ENCODE data around the gene ERC2. TPM values are rescaled to one million over a fixed set of nuclear protein-coding genes. Genes with fewer than 3 reads are reported as not detected.

ERC2 gene
- total RNA-seq, 1 donor from 2014 or later: 0.65 TPM

- Mint-ChIP-seq H3K27me3 (ENCODE audit: low read depth) (peaks cover 3% of the 10 kb centered on the region), H3K9me3 (ENCODE audit: low read depth) (peaks cover 3% of the 10 kb centered on the region), H3K27ac (ENCODE audit: unreplicated experiment) (no peak overlapping the region), H3K36me3 (ENCODE audit: low read depth) (no peaks in the 10 kb centered on the region), H3K4me3 (ENCODE audit: unreplicated experiment) (no peak overlapping the region), H3K4me1 (ENCODE audit: low read depth) (no peaks in the 10 kb centered on the region)
- TF ChIP-seq CTCF (IDR thresholded peaks at IDR 0.05): no peak
- DNase-seq (ENCODE audit: low spot score): no peak
Measured at GRCh38 chr3:55935241-55935640, 533.0 kb downstream of the ERC2 start.

GRCh38 chr3:55934771-55935170 lies 533.5 kb downstream of the ERC2 start:
- Mint-ChIP-seq H3K4me3 (ENCODE audit: unreplicated experiment) (no peak overlapping the region), H3K4me1 (ENCODE audit: low read depth) (no peaks in the 10 kb centered on the region), H3K36me3 (ENCODE audit: low read depth) (no peaks in the 10 kb centered on the region), H3K27ac (ENCODE audit: unreplicated experiment) (no peak overlapping the region), H3K27me3 (ENCODE audit: low read depth) (peaks cover 2% of the 10 kb centered on the region), H3K9me3 (ENCODE audit: low read depth) (peaks cover 3% of the 10 kb centered on the region)
- DNase-seq (ENCODE audit: low spot score): no peak
- TF ChIP-seq CTCF (IDR thresholded peaks at IDR 0.05): no peak

GRCh38 chr3:55929154-55929869 lies 539.0 kb downstream of the ERC2 start:
- Mint-ChIP-seq H3K9me3 (ENCODE audit: low read depth) (peaks cover 3% of the 10 kb centered on the region), H3K4me1 (ENCODE audit: low read depth) (no peaks in the 10 kb centered on the region), H3K36me3 (ENCODE audit: low read depth) (no peaks in the 10 kb centered on the region), H3K27ac (ENCODE audit: unreplicated experiment) (no peak overlapping the region), H3K27me3 (ENCODE audit: low read depth) (peaks cover 16% of the 10 kb centered on the region), H3K4me3 (ENCODE audit: unreplicated experiment) (no peak overlapping the region)
- TF ChIP-seq CTCF (IDR thresholded peaks at IDR 0.05): no peak
- no peak for DNase-seq (ENCODE audit: low spot score)

- Mint-ChIP-seq H3K27me3 (ENCODE audit: low read depth) (peaks cover 13% of the 10 kb centered on the region), H3K4me1 (ENCODE audit: low read depth) (no peaks in the 10 kb centered on the region), H3K27ac (ENCODE audit: unreplicated experiment) (no peak overlapping the region), H3K36me3 (ENCODE audit: low read depth) (no peaks in the 10 kb centered on the region), H3K4me3 (ENCODE audit: unreplicated experiment) (no peak overlapping the region), H3K9me3 (ENCODE audit: low read depth) (no peaks in the 10 kb centered on the region)
- TF ChIP-seq CTCF (IDR thresholded peaks at IDR 0.05): no peak
- no peak for DNase-seq (ENCODE audit: low spot score)
Measured at GRCh38 chr3:55923626-55924025, 544.6 kb downstream of the ERC2 start.

- DNase-seq (ENCODE audit: low spot score): no peak
- H3K27ac Mint-ChIP-seq (ENCODE audit: unreplicated experiment): no peak overlapping the region
- H3K4me1 Mint-ChIP-seq (ENCODE audit: low read depth): no peaks in the 10 kb centered on the region
- no peaks in the 10 kb centered on the region for H3K36me3 Mint-ChIP-seq (ENCODE audit: low read depth)
- no peak for TF ChIP-seq CTCF (IDR thresholded peaks at IDR 0.05)
- H3K27me3 Mint-ChIP-seq (ENCODE audit: low read depth): peaks cover 9% of the 10 kb centered on the region
- H3K4me3 Mint-ChIP-seq (ENCODE audit: unreplicated experiment): no peak overlapping the region
- no peaks in the 10 kb centered on the region for H3K9me3 Mint-ChIP-seq (ENCODE audit: low read depth)
Measured at GRCh38 chr3:55923207-55923606, 545.1 kb downstream of the ERC2 start.

All from chondrocyte (in vitro differentiated cells).